BJ (cell line): ENCODE measurements around the gene CDH23. TPM values are rescaled to one million over a fixed set of nuclear protein-coding genes. Genes with fewer than 3 reads are reported as not detected.

Experiments used
- CTCF ChIA-PET: fragments of 350-600 bp; formaldehyde crosslinking; extraction: SDS; loops from one replicate; lab custom pipeline; 2021; ENCODE audit warnings: antibody characterized with exemption, inconsistent platforms; lab: Yijun Ruan, JAX
- POLR2A ChIA-PET: fragments of 300-600 bp; sonication (Branson Sonifier 250); formaldehyde crosslinking; extraction: SDS; loops from one replicate; lab custom pipeline; 2021; ENCODE audit warnings: antibody characterized with exemption; lab: Charles Lee
- DNase-seq: peaks from one replicate; pipeline ENCODE4 v3.0.0-alpha.2; 2011; ENCODE audit warnings: low read depth
- H3K27me3 ChIP-seq: 2 replicates; pipeline ENCODE4 v1.6.0; 2011; ENCODE audit warnings: low read length; ENCODE audit not compliant: control insufficient read depth, insufficient read depth
- H3K36me3 ChIP-seq: 2 replicates; pipeline ENCODE4 v1.5.1; 2011; ENCODE audit warnings: low read length; ENCODE audit not compliant: control insufficient read depth, insufficient read depth
- H3K4me3 ChIP-seq: 2 replicates; pipeline ENCODE4 v1.5.1; 2011; ENCODE audit warnings: low read depth, mild to moderate bottlenecking, control low read depth, low read length
- CTCF ChIP-seq: IDR thresholded peaks from 2 replicates; pipeline ENCODE4 v1.5.1; 2011; ENCODE audit warnings: low read depth, mild to moderate bottlenecking, control low read depth, inconsistent platforms, low read length, moderate library complexity; ENCODE audit not compliant: insufficient read depth
- polyA plus RNA-seq: library from polyadenylated mRNA; depleted of rRNA; stranded (reverse); fragments of >200 nt; gene quantifications from 2 replicates; pipeline ENCODE4 v1.2.3, GENCODE V29; 2011

The CDH23 gene
- polyA plus RNA-seq, 1 experiment: 0.05 TPM

GRCh38 chr10:71379118-71379766 lies 17.5 kb upstream of the CDH23 start:
- no peaks in the 10 kb centered on the region for H3K36me3 ChIP-seq
- TF ChIP-seq CTCF: no peak
- peaks cover 4% of the 10 kb centered on the region for H3K27me3 ChIP-seq
- DNase-seq: no peak
- ChIA-PET CTCF (interaction anchor here (0.9 to 1.8 kb wide), 3 partner anchors 61 to 192 kb away, joined by 3 to 7 read pairs (median 5); partner anchors contain the start of gene SLC29A3), POLR2A (no interaction called here)
- H3K4me3 ChIP-seq: no peak overlapping the region

- DNase-seq: no peak
- Histone ChIP-seq H3K4me3 (no peak overlapping the region), H3K27me3 (peaks cover 6% of the 10 kb centered on the region), H3K36me3 (no peaks in the 10 kb centered on the region)
- CTCF ChIA-PET: interaction anchor here (0.7 to 4.6 kb wide), 11 partner anchors 9 to 516 kb away, joined by 3 to 38 read pairs (median 4); partner anchors contain the start of genes CDH23 and SLC29A3
- POLR2A ChIA-PET: no interaction called here
- TF ChIP-seq CTCF: no peak
Observed at GRCh38 chr10:71380841-71381240, 15.9 kb upstream of the CDH23 start.

- ChIA-PET POLR2A (no interaction called here), CTCF (interaction anchor here (0.7 to 4.6 kb wide), 10 partner anchors 10 to 515 kb away, joined by 3 to 38 read pairs (median 4); partner anchors contain the start of genes CDH23 and SLC29A3)
- no peak for TF ChIP-seq CTCF
- Histone ChIP-seq H3K36me3 (no peaks in the 10 kb centered on the region), H3K27me3 (peaks cover 8% of the 10 kb centered on the region), H3K4me3 (no peak overlapping the region)
- DNase-seq: no peak
Observed at GRCh38 chr10:71381611-71382010, 15.1 kb upstream of the CDH23 start.

- Histone ChIP-seq H3K4me3 (no peak overlapping the region), H3K27me3 (peaks cover 8% of the 10 kb centered on the region), H3K36me3 (no peaks in the 10 kb centered on the region)
- POLR2A ChIA-PET: no interaction called here
- DNase-seq: no peak
- no peak for TF ChIP-seq CTCF
- CTCF ChIA-PET: interaction anchor here (1.0 to 4.6 kb wide), 9 partner anchors 10 to 429 kb away, joined by 3 to 38 read pairs (median 5); partner anchors contain the start of genes CDH23 and SLC29A3
Observed at GRCh38 chr10:71382028-71382427, 14.7 kb upstream of the CDH23 start.

GRCh38 chr10:71382757-71383156 lies 14.0 kb upstream of the CDH23 start:
- ChIA-PET POLR2A (no interaction called here), CTCF (interaction anchor here (0.9 to 4.6 kb wide), 8 partner anchors 12 to 436 kb away, joined by 3 to 38 read pairs (median 7); partner anchors contain the start of gene CDH23)
- DNase-seq: no peak
- Histone ChIP-seq H3K27me3 (peaks cover 8% of the 10 kb centered on the region), H3K4me3 (no peak overlapping the region), H3K36me3 (no peaks in the 10 kb centered on the region)
- no peak for TF ChIP-seq CTCF
